ENCODE measurements around the gene ACSS2. TPM values are rescaled to one million over a fixed set of nuclear protein-coding genes. Genes with fewer than 3 reads are reported as not detected.

Gene ACSS2
- total and polyA plus RNA-seq, 8 donors: 12.2 to 42.5 (median 21.3) TPM

DNA sequence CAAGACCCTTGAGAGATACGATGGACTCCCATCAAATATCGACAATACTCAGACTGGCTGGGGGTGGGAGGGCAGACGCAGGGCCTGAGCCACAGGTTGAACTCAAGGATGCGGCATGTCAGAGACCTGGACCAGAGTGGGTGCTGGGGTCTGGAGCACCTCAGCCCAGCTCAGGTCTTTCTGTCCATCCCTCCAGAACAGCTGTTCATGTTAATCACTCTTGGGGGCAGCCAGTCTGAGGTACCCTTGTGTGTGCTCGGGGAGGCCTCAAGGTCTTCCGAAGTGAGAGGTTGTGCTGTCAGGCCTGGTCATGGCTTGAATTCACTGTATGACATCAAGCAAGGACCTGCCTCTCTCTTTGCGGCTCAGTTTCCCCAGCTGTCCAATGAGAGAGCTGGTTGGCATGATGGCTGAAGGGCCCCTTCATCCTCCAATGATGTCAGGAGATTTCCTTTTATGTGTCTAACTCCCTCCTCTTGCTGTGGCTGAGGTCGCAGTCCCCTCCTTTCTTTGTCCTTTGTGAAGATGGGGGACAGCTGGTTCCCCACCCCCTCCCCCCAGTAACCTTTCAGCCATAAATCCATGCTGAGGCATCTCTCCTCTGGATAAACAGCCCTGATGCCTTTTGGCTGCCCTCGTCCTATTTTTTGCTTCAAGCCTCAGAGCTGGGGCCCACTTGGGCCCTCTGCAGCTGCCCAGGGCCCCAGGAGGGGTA, 94.6 kb downstream of the ACSS2 start:
- H3K4me1 ChIP-seq: no peaks in the 10 kb centered on the region
- no peak overlapping the region for H3K4me3 ChIP-seq
- H3K27me3 ChIP-seq: no peaks in the 10 kb centered on the region
- ATAC-seq (no peak), FAIRE-seq (no peak), DNase-seq (no peak)
- intact Hi-C loops (cut with DNase I): no loop called here
- H3K27ac ChIP-seq: no peak overlapping the region
- 89 to 91% methylated on average over 9 of the region's 9 CpGs for WGBS, 2 donors
- TF ChIP-seq, protein P1, sequence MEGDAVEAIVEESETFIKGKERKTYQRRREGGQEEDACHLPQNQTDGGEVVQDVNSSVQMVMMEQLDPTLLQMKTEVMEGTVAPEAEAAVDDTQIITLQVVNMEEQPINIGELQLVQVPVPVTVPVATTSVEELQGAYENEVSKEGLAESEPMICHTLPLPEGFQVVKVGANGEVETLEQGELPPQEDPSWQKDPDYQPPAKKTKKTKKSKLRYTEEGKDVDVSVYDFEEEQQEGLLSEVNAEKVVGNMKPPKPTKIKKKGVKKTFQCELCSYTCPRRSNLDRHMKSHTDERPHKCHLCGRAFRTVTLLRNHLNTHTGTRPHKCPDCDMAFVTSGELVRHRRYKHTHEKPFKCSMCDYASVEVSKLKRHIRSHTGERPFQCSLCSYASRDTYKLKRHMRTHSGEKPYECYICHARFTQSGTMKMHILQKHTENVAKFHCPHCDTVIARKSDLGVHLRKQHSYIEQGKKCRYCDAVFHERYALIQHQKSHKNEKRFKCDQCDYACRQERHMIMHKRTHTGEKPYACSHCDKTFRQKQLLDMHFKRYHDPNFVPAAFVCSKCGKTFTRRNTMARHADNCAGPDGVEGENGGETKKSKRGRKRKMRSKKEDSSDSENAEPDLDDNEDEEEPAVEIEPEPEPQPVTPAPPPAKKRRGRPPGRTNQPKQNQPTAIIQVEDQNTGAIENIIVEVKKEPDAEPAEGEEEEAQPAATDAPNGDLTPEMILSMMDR (IDR thresholded peaks at IDR 0.05): no peak
- no peaks in the 10 kb centered on the region for H3K9me3 ChIP-seq
- no peaks in the 10 kb centered on the region for H3K36me3 ChIP-seq

DNA sequence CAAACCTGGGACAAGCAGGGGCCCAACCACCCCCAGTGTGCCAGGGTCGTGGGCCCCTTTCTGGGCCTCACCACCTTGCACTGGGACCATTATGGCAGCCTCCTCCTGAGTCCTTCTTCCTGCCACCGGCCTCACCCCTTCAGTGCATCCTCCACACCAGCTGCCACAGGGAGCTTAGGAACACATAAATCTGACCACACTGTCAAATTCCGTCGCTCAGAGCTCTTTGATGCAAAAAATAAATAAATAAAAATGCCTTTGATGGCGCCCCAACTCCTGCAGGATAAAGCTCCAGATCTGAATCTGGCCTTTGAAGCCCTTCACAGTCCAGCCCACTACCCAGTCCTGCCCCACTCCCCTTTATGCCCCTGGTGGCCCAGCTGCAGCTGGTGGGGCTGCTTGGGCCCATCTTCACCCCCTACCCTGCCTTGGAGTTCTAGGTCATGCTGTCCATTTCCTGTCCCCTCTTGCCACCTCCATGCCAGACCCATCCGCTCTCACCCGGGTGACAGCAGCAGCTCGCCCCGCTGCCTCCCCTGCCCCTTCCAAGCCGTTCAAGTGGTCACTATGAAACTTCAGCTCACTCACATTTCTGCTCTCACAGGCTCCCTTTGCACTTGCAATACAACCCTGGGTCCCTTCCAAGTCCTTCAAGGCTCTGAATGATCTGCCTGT, 95.3 kb downstream of the ACSS2 start:
- no peaks in the 10 kb centered on the region for H3K36me3 ChIP-seq
- no peak overlapping the region for H3K4me3 ChIP-seq
- TF ChIP-seq, protein P1 (IDR thresholded peaks at IDR 0.05): no peak
- H3K27me3 ChIP-seq: no peaks in the 10 kb centered on the region
- no peaks in the 10 kb centered on the region for H3K9me3 ChIP-seq
- 83 to 87% methylated on average over 10 of the region's 10 CpGs for WGBS, 2 donors
- no peak for DNase-seq
- ATAC-seq: no peak
- no peak for FAIRE-seq
- H3K4me1 ChIP-seq: no peaks in the 10 kb centered on the region
- intact Hi-C loops (cut with DNase I): no loop called here
- no peak overlapping the region for H3K27ac ChIP-seq

DNA sequence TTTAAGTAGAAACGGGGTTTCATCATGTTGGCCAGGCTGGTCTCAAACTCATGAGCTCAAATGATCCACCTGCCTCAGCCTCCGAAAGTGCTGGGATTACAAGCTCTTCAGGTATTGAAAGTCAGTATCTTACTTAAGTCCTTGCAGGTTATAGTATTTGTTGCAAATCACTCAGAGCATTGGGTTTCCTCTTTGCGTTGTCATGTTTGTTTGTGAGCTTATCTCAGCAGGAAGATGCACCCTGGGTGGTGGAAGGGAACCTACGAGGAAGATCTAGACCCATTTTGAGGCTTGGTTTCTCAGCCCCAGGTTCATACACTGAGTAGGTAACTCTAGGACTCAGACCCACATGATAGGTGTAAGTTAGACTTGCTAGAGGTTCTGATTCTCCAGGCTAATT, 97.8 kb downstream of the ACSS2 start:
- ATAC-seq (no peak), DNase-seq (no peak), FAIRE-seq (no peak)
- no peak overlapping the region for H3K27ac ChIP-seq
- H3K4me3 ChIP-seq: no peak overlapping the region
- intact Hi-C loops (cut with DNase I): no loop called here
- H3K9me3 ChIP-seq: no peaks in the 10 kb centered on the region
- no peaks in the 10 kb centered on the region for H3K4me1 ChIP-seq
- WGBS, 2 donors: 74 to 76% methylated on average over 4 of the region's 4 CpGs
- TF ChIP-seq, protein P1 (IDR thresholded peaks at IDR 0.05): no peak
- H3K36me3 ChIP-seq: no peaks in the 10 kb centered on the region
- no peaks in the 10 kb centered on the region for H3K27me3 ChIP-seq

DNA sequence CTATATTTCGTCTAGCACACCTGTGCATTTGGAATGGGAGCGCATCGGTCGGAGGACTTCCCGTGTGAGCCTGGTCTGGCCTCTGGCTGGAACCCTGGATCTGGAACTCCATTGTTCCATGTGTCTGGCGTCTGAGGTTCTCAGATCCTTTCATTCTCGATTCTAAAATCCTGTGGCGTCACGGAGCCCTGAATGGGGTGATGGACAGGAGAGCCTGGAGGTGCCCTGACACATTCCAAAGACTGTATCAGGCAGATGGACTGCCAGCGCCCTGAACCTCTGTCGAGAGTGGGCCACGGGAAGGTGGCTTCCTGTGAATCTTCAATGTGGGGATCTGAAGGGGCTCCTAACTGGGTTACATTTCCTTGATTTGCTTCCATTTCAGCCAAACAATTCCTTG, 99.9 kb downstream of the ACSS2 start:
- TF ChIP-seq, protein P1 (IDR thresholded peaks at IDR 0.05): no peak
- WGBS, 2 donors: 69 to 81% methylated on average over 12 of the region's 12 CpGs
- Histone ChIP-seq H3K27ac (no peak overlapping the region), H3K36me3 (no peaks in the 10 kb centered on the region), H3K9me3 (no peaks in the 10 kb centered on the region), H3K4me3 (no peak overlapping the region), H3K27me3 (no peaks in the 10 kb centered on the region), H3K4me1 (no peaks in the 10 kb centered on the region)
- intact Hi-C loops (cut with DNase I): no loop called here
- no peak for ATAC-seq
- FAIRE-seq: no peak
- DNase-seq: no peak

Other genes with a start within 250 kb of the ACSS2 start
- gene PIGU, start 199.5 kb upstream of the ACSS2 start, total RNA-seq: 10 to 100 TPM in 1 of 6 donors, 1 to 10 TPM in 5; 4.1 to 11.3 (median 7.7) TPM
- gene PIGU, start 199.5 kb upstream of the ACSS2 start, polyA plus RNA-seq: 10 to 100 TPM; 12.2 to 20.4 TPM
- gene TP53INP2, start 172.3 kb upstream of the ACSS2 start, total RNA-seq: 1 to 10 TPM; 3.8 to 7.1 (median 4.6) TPM
- gene TP53INP2, start 172.3 kb upstream of the ACSS2 start, polyA plus RNA-seq: 1 to 10 TPM; 4.8 to 7.9 TPM
- 10 to 100 TPM; 11.1 to 15.8 (median 11.7) TPM for gene NCOA6, start 51.0 kb upstream of the ACSS2 start, total RNA-seq
- 10 to 100 TPM; 16.7 to 19.3 TPM for gene NCOA6, start 51.0 kb upstream of the ACSS2 start, polyA plus RNA-seq
- gene GGT7, start 3.8 kb upstream of the ACSS2 start, total RNA-seq: 10 to 100 TPM; 12.1 to 23.7 (median 13.9) TPM
- gene GGT7, start 3.8 kb upstream of the ACSS2 start, polyA plus RNA-seq: 10 to 100 TPM; 24.1 to 30.3 TPM
- gene GSS, start 79.2 kb downstream of the ACSS2 start, total RNA-seq: 10 to 100 TPM in 4 of 6 donors, 1 to 10 TPM in 2; 6.7 to 17.9 (median 10.7) TPM
- 10 to 100 TPM; 28.7 to 32.2 TPM for gene GSS, start 79.2 kb downstream of the ACSS2 start, polyA plus RNA-seq
- under 1 TPM; 0.09 to 0.72 (median 0.27) TPM for gene MYH7B, start 79.3 kb downstream of the ACSS2 start, total RNA-seq
- 1 to 10 TPM; 1.9 to 2.3 TPM for gene MYH7B, start 79.3 kb downstream of the ACSS2 start, polyA plus RNA-seq
- gene TRPC4AP, start 216.2 kb downstream of the ACSS2 start, total RNA-seq: 10 to 100 TPM; 30.7 to 40.7 (median 33.2) TPM
- gene TRPC4AP, start 216.2 kb downstream of the ACSS2 start, polyA plus RNA-seq: 10 to 100 TPM; 42.4 to 43.1 TPM